Progenitor cell of endocrine pancreas (in vitro differentiated cells): ENCODE results near the gene CMTM8. TPM values are rescaled to one million over a fixed set of nuclear protein-coding genes. Genes with fewer than 3 reads are reported as not detected.

Experiments
- DNase-seq: peaks from one replicate; pipeline ENCODE4 v3.0.0; 2021; ENCODE audit warnings: low spot score; ENCODE audit not compliant: unreplicated experiment
- H3K27ac Mint-ChIP-seq: 2 replicates; pipeline ENCODE4 v1.8.0; 2021; ENCODE audit warnings: mild to moderate bottlenecking, moderate library complexity, mixed read lengths
- H3K27me3 Mint-ChIP-seq: 2 replicates; pipeline ENCODE4 v1.8.0; 2021; ENCODE audit warnings: mixed read lengths
- H3K36me3 Mint-ChIP-seq: 2 replicates; pipeline ENCODE4 v1.8.0; 2022; ENCODE audit warnings: mixed read lengths; ENCODE audit not compliant: insufficient read depth
- H3K4me1 Mint-ChIP-seq: 2 replicates; pipeline ENCODE4 v1.8.0; 2021; ENCODE audit warnings: low read depth, mixed read lengths
- H3K4me3 Mint-ChIP-seq: 2 replicates; pipeline ENCODE4 v1.8.0; 2021; ENCODE audit warnings: low read depth, mild to moderate bottlenecking, moderate library complexity, mixed read lengths
- H3K9me3 Mint-ChIP-seq: 2 replicates; pipeline ENCODE4 v1.8.0; 2021; ENCODE audit warnings: low read depth, mixed read lengths
- total RNA-seq: library from RNA; stranded (reverse); gene quantifications from 2 replicates; pipeline ENCODE4 v1.2.1, GENCODE V29; 2021
- TF ChIP-seq, protein P1 (sequence below): fragments of 200-600 bp; sonication (generic); IDR thresholded peaks from one replicate; pipeline ENCODE4 v1.5.0; 2021; ENCODE audit warnings: antibody characterized with exemption, mild to moderate bottlenecking; ENCODE audit not compliant: unreplicated experiment

The CMTM8 gene
- total RNA-seq, 1 donor from 2014 or later: 39.1 TPM

DNA sequence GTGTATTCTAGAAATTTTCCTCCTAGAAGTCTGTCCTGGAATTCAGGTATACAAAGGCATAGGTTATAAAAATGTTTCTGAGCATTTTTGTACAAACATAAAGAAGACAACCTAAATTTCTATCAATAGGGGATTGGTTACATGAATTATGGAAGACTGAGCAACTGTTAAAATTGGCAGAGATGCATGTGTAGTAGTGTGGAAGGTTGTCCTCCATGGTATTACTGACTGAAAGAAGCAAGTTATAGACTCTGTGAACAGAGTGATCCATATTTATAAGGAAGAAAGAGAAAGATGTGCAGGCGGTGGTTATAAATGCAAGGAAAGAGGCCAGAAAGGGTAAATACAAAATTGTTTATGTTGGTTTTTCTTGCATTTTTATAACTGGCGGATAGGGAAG lies 114.9 kb downstream of the CMTM8 start:
- H3K4me1 Mint-ChIP-seq: peaks cover 34% of the 10 kb centered on the region
- H3K27ac Mint-ChIP-seq: peak overlapping the region; percentile 21
- H3K36me3 Mint-ChIP-seq: peaks cover 10% of the 10 kb centered on the region
- no peak for DNase-seq
- H3K27me3 Mint-ChIP-seq: no peaks in the 10 kb centered on the region
- TF ChIP-seq, protein P1, sequence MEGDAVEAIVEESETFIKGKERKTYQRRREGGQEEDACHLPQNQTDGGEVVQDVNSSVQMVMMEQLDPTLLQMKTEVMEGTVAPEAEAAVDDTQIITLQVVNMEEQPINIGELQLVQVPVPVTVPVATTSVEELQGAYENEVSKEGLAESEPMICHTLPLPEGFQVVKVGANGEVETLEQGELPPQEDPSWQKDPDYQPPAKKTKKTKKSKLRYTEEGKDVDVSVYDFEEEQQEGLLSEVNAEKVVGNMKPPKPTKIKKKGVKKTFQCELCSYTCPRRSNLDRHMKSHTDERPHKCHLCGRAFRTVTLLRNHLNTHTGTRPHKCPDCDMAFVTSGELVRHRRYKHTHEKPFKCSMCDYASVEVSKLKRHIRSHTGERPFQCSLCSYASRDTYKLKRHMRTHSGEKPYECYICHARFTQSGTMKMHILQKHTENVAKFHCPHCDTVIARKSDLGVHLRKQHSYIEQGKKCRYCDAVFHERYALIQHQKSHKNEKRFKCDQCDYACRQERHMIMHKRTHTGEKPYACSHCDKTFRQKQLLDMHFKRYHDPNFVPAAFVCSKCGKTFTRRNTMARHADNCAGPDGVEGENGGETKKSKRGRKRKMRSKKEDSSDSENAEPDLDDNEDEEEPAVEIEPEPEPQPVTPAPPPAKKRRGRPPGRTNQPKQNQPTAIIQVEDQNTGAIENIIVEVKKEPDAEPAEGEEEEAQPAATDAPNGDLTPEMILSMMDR: no peak
- H3K9me3 Mint-ChIP-seq: peaks cover 3% of the 10 kb centered on the region
- H3K4me3 Mint-ChIP-seq: no peak overlapping the region

DNA sequence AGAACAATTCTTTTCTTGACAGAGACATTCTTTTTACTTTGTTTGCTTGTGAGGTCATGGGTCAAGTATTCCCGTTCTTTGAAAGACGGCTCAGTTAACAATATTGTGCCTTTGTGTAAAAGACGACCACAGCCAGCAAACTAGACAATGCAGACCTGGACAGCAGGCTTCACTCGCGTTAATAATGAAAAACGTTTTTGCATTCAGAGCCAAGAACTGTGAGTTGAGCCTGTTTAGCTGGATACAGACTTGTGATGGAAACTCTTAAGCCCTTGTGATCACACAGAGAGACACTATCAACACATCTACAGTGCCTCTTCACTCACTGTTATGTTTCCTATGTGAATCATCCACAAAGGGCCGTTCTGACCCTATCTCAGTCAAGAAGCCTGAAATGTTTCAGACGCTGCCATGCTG lies 115.9 kb downstream of the CMTM8 start:
- TF ChIP-seq, protein P1: no peak
- H3K4me1 Mint-ChIP-seq: peaks cover 38% of the 10 kb centered on the region

DNA sequence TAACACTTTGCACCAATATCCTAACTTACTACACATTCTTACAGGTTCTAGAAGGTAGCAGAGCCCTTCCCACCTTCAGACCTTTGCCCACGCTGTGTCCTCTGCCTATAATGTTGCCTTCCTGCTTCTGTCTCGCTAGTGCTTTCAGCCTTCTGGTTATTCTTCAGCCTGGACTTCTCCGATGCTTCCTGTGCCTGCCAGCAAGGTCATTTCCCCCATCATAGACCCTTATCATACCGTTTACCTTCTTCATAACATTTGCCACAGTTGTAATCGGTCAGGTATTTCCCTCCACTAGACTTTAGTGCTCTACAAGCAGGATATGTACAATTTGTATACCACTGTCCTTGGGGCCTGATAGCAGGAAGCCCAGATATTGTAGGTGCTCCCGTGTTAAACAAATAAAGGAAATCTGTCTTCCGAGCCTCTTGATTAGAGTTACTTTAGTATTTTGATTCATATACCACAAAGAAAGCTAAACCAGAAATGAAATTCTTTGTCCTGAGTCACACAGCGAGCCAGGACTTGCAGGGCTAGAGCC lies 117.3 kb downstream of the CMTM8 start:
- Mint-ChIP-seq H3K4me3 (no peak overlapping the region), H3K36me3 (peaks cover 17% of the 10 kb centered on the region), H3K27ac (peak overlapping the region; percentile 60), H3K4me1 (peaks cover 47% of the 10 kb centered on the region), H3K27me3 (no peaks in the 10 kb centered on the region), H3K9me3 (peaks cover 3% of the 10 kb centered on the region)
- no peak for DNase-seq
- TF ChIP-seq, protein P1: no peak

More for the DNA sequence above, 115.9 kb downstream of the CMTM8 start:
- Mint-ChIP-seq H3K27me3 (no peaks in the 10 kb centered on the region), H3K9me3 (peaks cover 3% of the 10 kb centered on the region), H3K27ac (peak overlapping the region; percentile 51), H3K4me3 (no peak overlapping the region), H3K36me3 (peaks cover 13% of the 10 kb centered on the region)
- no peak for DNase-seq

DNA sequence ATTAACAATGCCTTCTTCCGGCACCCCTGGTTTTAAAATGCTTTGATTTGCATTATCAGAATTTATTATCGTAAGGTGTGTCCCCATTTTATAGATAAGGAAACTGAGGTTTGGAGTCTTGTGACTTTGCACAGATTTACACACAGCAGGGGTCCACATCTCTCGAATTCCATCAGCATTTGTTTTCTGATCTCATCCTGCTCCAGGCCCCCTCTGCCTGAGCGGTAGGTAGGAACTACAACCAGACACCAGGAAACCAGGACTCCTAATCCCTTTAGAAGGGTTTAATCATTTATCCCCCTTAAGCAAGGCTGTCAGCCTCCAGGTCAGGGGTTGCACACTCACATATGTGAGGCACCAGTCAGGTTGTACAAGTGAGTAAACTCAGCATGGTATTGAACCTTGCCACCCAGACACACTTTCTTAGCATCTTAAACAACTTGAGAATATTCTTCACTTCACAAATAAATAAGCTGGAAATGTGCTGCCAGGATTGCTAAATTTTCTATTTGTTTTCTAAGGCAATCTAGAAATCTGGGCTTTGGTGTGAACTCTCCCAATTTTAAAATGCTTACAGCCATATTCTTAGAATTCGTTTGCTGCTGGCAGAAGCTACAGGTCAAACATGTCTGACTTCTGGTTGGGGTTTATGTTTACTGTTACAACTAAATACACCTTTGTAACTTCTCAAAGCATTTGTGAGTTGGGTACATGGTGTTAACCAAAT lies 121.4 kb downstream of the CMTM8 start:
- TF ChIP-seq, protein P1: no peak
- Mint-ChIP-seq H3K4me3 (peak overlapping the region; percentile 8), H3K4me1 (peaks cover 25% of the 10 kb centered on the region), H3K27me3 (no peaks in the 10 kb centered on the region), H3K9me3 (no peaks in the 10 kb centered on the region), H3K36me3 (peaks cover 28% of the 10 kb centered on the region), H3K27ac (no peak overlapping the region)
- no peak for DNase-seq

DNA sequence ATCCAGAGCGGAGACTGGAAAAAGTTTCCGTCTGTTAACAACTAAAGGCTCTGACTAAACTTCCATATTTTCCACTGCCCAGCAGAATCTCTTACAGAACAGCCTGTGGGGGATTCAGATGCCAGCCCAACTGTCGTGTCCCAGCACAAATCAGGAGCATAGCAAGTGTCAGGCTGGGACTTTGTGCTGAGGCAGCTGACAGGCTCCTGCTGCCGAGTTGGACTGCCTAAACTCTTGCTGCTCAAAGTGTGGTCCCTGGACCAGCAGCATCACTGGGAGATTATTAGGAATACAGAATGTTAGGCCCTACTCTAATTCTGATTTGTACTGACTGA lies 122.0 kb downstream of the CMTM8 start:
- peaks cover 28% of the 10 kb centered on the region for H3K36me3 Mint-ChIP-seq
- H3K4me3 Mint-ChIP-seq: no peak overlapping the region
- no peak overlapping the region for H3K27ac Mint-ChIP-seq
- TF ChIP-seq, protein P1: no peak
- H3K27me3 Mint-ChIP-seq: no peaks in the 10 kb centered on the region
- no peak for DNase-seq
- H3K4me1 Mint-ChIP-seq: peaks cover 22% of the 10 kb centered on the region
- no peaks in the 10 kb centered on the region for H3K9me3 Mint-ChIP-seq
